CD8-positive, alpha-beta memory T cell (primary cell): Measurements from ENCODE around the gene SZRD1. TPM values are rescaled to one million over a fixed set of nuclear protein-coding genes. Genes with fewer than 3 reads are reported as not detected.

Source experiments
- CTCF ChIA-PET: fragments of 350-600 bp; sonication (Branson Sonifier 250); formaldehyde crosslinking; loops from one replicate; lab custom pipeline; 2021; ENCODE audit warnings: antibody characterized with exemption; lab: Charles Lee
- POLR2A ChIA-PET: fragments of 350-600 bp; sonication (Branson Sonifier 250); formaldehyde crosslinking; loops from one replicate; lab custom pipeline; 2021; ENCODE audit warnings: antibody characterized with exemption; lab: Charles Lee
- DNase-seq, 5 donors: peaks; one replicate each; pipeline versions ENCODE4 v3.0.0 to v3.0.0-alpha.2; 2020 to 2022; ENCODE audit warnings: mixed read lengths in 1 of 5
- H3K27ac ChIP-seq: one replicate; pipeline ENCODE4 v1.7.0; 2013; ENCODE audit warnings: low read depth, mild to moderate bottlenecking, low read length, moderate library complexity
- H3K27me3 ChIP-seq: 2 replicates; pipeline ENCODE4 v1.7.0; 2013; ENCODE audit warnings: low read length, mild to moderate bottlenecking; ENCODE audit not compliant: insufficient read depth, poor library complexity, severe bottlenecking
- H3K36me3 ChIP-seq: 2 replicates; pipeline ENCODE4 v1.7.0; 2013; ENCODE audit warnings: mild to moderate bottlenecking, low read length, moderate library complexity; ENCODE audit not compliant: insufficient read depth
- H3K4me1 ChIP-seq: 2 replicates; pipeline ENCODE4 v1.7.0; 2013; ENCODE audit warnings: mild to moderate bottlenecking, low read length, moderate library complexity; ENCODE audit not compliant: insufficient read depth
- H3K4me3 ChIP-seq: 2 replicates; pipeline ENCODE4 v1.7.0; 2013; ENCODE audit warnings: mild to moderate bottlenecking, low read length
- H3K9me3 ChIP-seq: 2 replicates; pipeline ENCODE4 v1.7.0; 2013; ENCODE audit warnings: mild to moderate bottlenecking, low read length
- H3K27ac Mint-ChIP-seq, 8 donors: one replicate each; pipeline ENCODE4 v1.8.0; 2020 to 2021; ENCODE audit warnings: mixed read lengths in 8 of 8, mild to moderate bottlenecking in 6 of 8, inconsistent platforms in 3 of 8, moderate library complexity in 3 of 8
- H3K27me3 Mint-ChIP-seq, 2 donors: one replicate each; pipeline ENCODE4 v1.8.0; 2020 to 2021; ENCODE audit warnings: mixed read lengths in 2 of 2, mild to moderate bottlenecking in 1 of 2, moderate library complexity in 1 of 2
- H3K36me3 Mint-ChIP-seq, 3 donors: one replicate each; pipeline ENCODE4 v1.8.0; 2020 to 2021; ENCODE audit warnings: mixed read lengths in 3 of 3, inconsistent platforms in 1 of 3, mild to moderate bottlenecking in 1 of 3
- H3K4me1 Mint-ChIP-seq, 3 donors: one replicate each; pipeline ENCODE4 v1.8.0; 2020 to 2021; ENCODE audit warnings: mixed read lengths in 3 of 3, inconsistent platforms in 1 of 3, mild to moderate bottlenecking in 1 of 3
- H3K4me3 Mint-ChIP-seq, 7 donors: one replicate each; pipeline ENCODE4 v1.8.0; 2020 to 2021; ENCODE audit warnings: mixed read lengths in 7 of 7, mild to moderate bottlenecking in 6 of 7, moderate library complexity in 4 of 7, inconsistent platforms in 2 of 7
- H3K9me3 Mint-ChIP-seq, 5 donors: one replicate each; pipeline ENCODE4 v1.8.0; 2020 to 2022; ENCODE audit warnings: mixed read lengths in 5 of 5, mild to moderate bottlenecking in 3 of 5, moderate library complexity in 2 of 5, inconsistent platforms in 1 of 5
- polyA plus RNA-seq: library from polyadenylated mRNA; unstranded; fragments of 300-500 nt; fragmentation: Illumina TruSeq; gene quantifications from one replicate; pipeline ENCODE4 v1.2.3, GENCODE V29; 2021
- total RNA-seq, 2 experiments: library from RNA; stranded (reverse); gene quantifications; one replicate each; pipeline ENCODE4 v1.2.3, GENCODE V29; 2021

SZRD1 gene
- total and polyA plus RNA-seq, 3 experiments from 2014 or later, result 49.2 to 216 (median 208) TPM

DNA sequence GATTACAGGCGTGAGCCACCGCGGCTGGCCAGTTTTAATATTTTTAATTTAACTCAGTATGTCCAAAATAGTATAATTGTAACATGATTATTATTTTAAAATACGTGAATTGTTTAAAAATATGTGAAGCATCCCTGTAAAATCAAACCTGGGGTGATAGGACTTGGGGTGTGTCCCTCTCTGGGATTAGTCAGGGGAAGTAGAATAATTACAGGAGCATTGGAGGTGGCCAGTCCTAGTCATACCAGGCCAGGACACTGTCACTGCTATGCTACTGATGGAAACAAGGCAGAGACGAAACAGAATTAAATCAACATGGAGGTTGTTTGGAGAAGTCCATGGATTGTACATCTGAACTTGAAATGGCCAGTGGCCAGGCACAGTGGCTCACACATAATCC, 16.8 kb downstream of the SZRD1 start:
- peaks cover 45% of the 10 kb centered on the region for H3K4me1 ChIP-seq
- peaks cover 0 to 31% (median 6%) of the 10 kb centered on the region in 3 donors for H3K36me3 Mint-ChIP-seq
- POLR2A ChIA-PET, result no interaction called here
- no peaks in the 10 kb centered on the region for H3K27me3 Mint-ChIP-seq
- no peaks in the 10 kb centered on the region for H3K27me3 ChIP-seq
- no peaks in the 10 kb centered on the region for H3K9me3 Mint-ChIP-seq
- peaks cover 13% of the 10 kb centered on the region for H3K36me3 ChIP-seq
- H3K4me3 ChIP-seq, result no peak overlapping the region
- H3K27ac Mint-ChIP-seq, result peak overlapping the region in 5 of 8 donors; percentile 1 to 76 (median 67)
- H3K27ac ChIP-seq, result no peak overlapping the region
- H3K9me3 ChIP-seq, result no peaks in the 10 kb centered on the region
- no peak for DNase-seq
- CTCF ChIA-PET, result no interaction called here
- peaks cover 58 to 74% (median 63%) of the 10 kb centered on the region in 3 donors for H3K4me1 Mint-ChIP-seq
- peak overlapping the region in 1 of 7 donors; percentile 38 for H3K4me3 Mint-ChIP-seq

DNA sequence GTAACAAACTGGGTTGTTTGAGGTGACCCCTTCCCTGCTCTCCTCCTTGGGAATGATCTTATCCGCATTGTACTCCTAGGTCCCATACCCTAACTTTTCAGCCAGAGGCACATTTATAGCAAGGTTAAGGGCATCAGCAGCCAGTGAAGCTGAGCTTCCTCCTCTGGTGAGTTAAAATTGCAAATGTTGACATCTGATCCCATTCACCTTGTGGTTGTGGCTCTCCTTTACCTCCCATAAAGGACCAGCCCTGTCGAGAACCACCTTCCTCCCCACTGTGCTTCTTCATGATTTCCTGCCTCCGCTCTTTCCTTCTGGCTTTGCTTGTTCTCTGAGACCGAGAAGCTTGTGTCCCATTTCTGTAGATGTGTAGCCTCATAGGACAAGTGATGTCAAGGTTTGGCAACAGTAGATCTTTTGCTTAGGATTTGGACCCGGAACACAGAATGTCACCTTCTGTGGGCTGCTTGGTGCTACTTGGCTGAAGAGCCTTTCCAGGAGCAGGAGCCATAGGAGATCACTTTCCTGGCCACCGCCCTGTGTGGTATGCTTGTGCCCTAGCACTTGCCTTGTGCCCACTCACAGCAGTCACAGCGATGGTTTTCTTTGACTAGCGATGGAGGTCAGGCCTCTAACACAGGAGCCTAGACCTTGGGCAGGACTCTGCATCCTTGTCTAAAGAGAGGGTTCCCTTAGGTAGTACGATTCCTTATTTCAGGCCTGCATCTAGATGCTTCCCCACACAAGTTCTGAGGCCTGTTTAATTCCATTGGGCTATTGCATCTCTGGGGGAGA, 18.8 kb downstream of the SZRD1 start:
- H3K27me3 ChIP-seq, result no peaks in the 10 kb centered on the region
- Mint-ChIP-seq H3K27ac (peak overlapping the region; percentile 48 to 86 (median 75)), H3K4me1 (peaks cover 59 to 76% (median 65%) of the 10 kb centered on the region in 3 donors), H3K4me3 (peak overlapping the region in 5 of 7 donors; percentile 41 to 89 (median 83)), H3K36me3 (peaks cover 0 to 28% (median 6%) of the 10 kb centered on the region in 3 donors), H3K9me3 (no peaks in the 10 kb centered on the region), H3K27me3 (no peaks in the 10 kb centered on the region)
- POLR2A ChIA-PET, result interaction anchor here (0.9 kb wide), 1 partner anchor 18 kb away, joined by 4 read pairs; no protein-coding TSS in a partner anchor
- DNase-seq, result no peak
- no peak overlapping the region for H3K4me3 ChIP-seq
- peaks cover 60% of the 10 kb centered on the region for H3K4me1 ChIP-seq
- H3K27ac ChIP-seq, result no peak overlapping the region
- no peaks in the 10 kb centered on the region for H3K9me3 ChIP-seq
- H3K36me3 ChIP-seq, result peaks cover 13% of the 10 kb centered on the region
- CTCF ChIA-PET, result no interaction called here

DNA sequence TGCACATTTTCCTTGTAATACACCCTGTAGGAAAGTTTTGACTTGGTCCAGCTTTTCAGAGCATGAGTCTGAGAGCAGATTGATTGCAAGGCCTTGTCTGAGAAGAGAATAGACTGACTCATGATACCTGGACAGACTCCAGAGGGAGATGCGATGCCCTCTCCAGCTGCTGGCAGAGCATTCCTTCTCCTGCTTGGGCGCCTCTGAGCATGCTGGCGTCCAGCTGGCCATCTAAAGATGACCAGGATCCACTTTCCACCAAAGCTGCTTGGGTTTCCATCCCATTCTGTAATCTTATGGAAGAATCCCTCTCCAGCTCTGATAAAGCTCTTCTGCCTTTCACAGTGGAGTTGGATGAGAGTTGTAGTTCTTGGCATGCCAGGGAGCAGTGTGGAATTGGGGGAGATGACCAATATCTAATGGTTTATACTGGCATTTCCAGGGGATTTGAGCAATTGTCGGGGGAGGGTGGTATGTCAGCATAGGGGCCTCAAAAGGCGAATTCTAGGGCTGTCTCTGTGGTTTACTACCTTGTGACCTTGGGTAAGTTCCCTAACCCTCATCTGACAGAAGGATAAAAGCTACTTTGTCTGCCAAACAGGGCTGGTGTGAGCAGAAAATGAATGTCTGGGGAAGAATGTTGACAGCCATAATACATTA, 19.5 kb downstream of the SZRD1 start:
- Mint-ChIP-seq H3K4me1 (peaks cover 67 to 83% (median 73%) of the 10 kb centered on the region in 3 donors), H3K4me3 (peak overlapping the region; percentile 5 to 91 (median 83)), H3K9me3 (no peaks in the 10 kb centered on the region), H3K27ac (peak overlapping the region in 7 of 8 donors; percentile 72 to 86 (median 75)), H3K27me3 (no peaks in the 10 kb centered on the region), H3K36me3 (peaks cover 0 to 34% (median 6%) of the 10 kb centered on the region in 3 donors)
- Histone ChIP-seq H3K4me1 (peaks cover 67% of the 10 kb centered on the region), H3K4me3 (peak overlapping the region; percentile 29), H3K27me3 (no peaks in the 10 kb centered on the region), H3K36me3 (peaks cover 13% of the 10 kb centered on the region), H3K27ac (no peak overlapping the region), H3K9me3 (no peaks in the 10 kb centered on the region)
- ChIA-PET POLR2A (interaction anchor here (0.9 kb wide), 1 partner anchor 19 kb away, joined by 4 read pairs; no protein-coding TSS in a partner anchor), CTCF (interaction anchor here (0.7 kb wide), 1 partner anchor 34 kb away, joined by 3 read pairs; the partner anchor contains the start of gene FBXO42)
- DNase-seq, result peak in 1 of 5 donors; percentile 17

DNA sequence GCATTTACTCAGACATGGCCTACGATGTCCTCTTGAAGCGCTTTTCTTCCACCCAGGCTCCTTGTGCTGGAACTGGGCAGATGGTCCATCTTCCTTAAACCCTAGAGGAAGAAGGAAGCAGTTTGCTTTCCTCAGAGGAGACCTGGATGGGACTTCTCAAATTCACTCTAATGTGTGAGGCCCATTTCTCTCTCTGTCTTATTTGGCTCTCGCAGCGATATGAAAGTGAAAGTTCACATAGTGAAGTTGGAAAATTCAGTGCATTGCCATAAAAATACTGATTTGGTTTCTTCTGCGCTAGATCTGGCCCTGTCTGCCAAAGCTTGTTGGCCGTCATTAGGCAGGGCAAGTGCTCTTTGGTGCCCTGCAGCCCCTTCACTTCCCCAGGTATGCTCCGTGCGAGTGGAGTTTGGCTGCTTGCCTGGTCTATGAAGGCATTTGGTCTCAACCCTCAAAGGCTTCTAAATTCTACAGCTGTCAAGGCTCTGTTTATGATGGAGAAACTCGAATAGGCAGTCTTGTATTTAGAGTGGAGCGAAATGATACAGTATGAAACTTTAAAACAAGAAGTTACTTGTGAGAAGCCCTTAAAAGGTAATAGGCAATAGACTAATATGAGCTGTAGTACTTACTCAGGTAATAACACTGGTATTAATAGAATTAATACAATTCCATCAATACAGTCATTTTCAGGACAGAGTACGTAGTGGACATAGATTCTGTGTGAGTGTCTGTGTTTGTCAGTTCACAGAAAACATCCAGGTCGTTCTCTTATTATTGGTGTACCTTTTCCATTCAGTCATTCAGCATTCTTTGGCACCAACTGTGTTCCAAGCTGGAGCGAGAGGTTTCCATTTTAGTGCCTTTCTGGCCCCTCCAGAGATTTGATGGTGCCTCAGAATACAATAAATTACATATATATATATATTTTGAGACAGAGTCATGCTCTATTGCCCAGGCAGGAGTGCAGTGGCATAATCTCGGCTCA, 20.5 kb downstream of the SZRD1 start:
- DNase-seq, result no peak
- Histone ChIP-seq H3K27ac (no peak overlapping the region), H3K27me3 (no peaks in the 10 kb centered on the region), H3K9me3 (no peaks in the 10 kb centered on the region), H3K36me3 (peaks cover 13% of the 10 kb centered on the region), H3K4me3 (peak overlapping the region; percentile 29), H3K4me1 (peaks cover 75% of the 10 kb centered on the region)
- CTCF ChIA-PET, result interaction anchor here (0.7 to 1.2 kb wide), 2 partner anchors 16 to 35 kb away, joined by 3 read pairs; partner anchors contain the start of gene FBXO42
- H3K4me3 Mint-ChIP-seq, result peak overlapping the region; percentile 3 to 91 (median 83)
- peak overlapping the region; percentile 72 to 96 (median 83) for H3K27ac Mint-ChIP-seq
- POLR2A ChIA-PET, result no interaction called here
- no peaks in the 10 kb centered on the region for H3K9me3 Mint-ChIP-seq
- H3K36me3 Mint-ChIP-seq, result peaks cover 0 to 40% (median 9%) of the 10 kb centered on the region in 3 donors
- H3K27me3 Mint-ChIP-seq, result no peaks in the 10 kb centered on the region
- peaks cover 70 to 87% (median 77%) of the 10 kb centered on the region in 3 donors for H3K4me1 Mint-ChIP-seq

DNA sequence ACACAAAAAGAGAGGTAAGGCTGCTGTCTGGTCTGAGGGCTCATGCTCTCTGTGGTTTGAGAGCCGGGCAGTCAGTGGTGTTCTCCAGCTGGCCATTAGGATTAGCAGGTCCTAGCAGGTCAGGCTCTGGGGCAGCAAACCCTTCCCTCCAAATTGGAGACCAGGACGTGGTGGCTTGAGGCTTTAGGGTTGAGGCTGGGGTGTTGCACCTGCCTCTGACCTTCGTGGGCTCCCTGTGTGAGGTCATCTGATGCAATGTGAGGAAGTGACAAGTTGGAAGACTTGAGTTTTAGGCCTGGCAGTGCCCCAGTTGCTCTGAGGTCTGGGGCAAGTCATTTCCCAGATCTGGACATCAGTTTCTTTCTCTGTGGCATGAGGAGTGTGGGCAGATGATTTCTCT, 24.4 kb downstream of the SZRD1 start:
- H3K9me3 ChIP-seq, result no peaks in the 10 kb centered on the region
- Mint-ChIP-seq H3K4me3 (peak overlapping the region in 2 of 7 donors; percentile 23 to 44), H3K27me3 (peaks cover 0 to 2% of the 10 kb centered on the region in 2 donors), H3K36me3 (peaks cover 0 to 63% (median 5%) of the 10 kb centered on the region in 3 donors), H3K4me1 (peaks cover 50 to 66% (median 55%) of the 10 kb centered on the region in 3 donors), H3K9me3 (no peaks in the 10 kb centered on the region), H3K27ac (peak overlapping the region in 7 of 8 donors; percentile 39 to 83 (median 69))
- CTCF ChIA-PET, result no interaction called here
- H3K4me1 ChIP-seq, result peaks cover 51% of the 10 kb centered on the region
- no peaks in the 10 kb centered on the region for H3K27me3 ChIP-seq
- H3K27ac ChIP-seq, result no peak overlapping the region
- H3K4me3 ChIP-seq, result no peak overlapping the region
- H3K36me3 ChIP-seq, result peaks cover 36% of the 10 kb centered on the region
- POLR2A ChIA-PET, result no interaction called here
- no peak for DNase-seq

DNA sequence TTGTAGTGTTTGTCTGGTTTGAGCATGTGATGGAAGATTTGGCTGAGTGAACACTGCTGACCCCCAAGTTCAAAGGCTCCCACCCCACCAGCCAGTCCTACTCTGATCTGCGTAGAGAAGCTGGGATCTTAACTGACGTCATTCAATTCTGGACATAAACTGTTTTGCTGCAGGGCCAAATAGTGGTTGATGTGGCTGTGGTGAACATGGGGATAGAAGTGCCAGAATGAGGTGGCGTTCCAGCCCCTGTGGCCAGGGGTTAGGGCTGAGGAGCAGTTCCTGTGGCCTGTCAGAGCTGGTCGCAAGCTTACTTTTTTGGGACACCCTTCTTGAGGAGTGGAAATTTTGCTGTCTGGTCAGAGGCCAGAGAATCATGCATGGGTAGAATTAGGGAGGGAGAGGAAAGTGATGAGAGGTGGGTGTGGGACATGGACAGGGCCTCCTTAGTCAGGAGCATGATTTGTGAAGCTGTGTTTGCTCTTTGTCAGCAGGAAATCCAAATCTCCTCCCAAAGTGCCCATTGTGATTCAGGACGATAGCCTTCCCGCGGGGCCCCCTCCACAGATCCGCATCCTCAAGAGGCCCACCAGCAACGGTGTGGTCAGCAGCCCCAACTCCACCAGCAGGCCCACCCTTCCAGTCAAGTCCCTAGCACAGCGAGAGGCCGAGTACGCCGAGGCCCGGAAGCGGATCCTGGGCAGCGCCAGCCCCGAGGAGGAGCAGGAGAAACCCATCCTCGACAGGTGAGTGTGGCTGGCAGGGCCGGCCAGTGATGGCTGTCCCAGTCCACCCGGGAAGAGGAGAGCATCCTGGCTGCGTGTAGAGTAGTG, 25.9 kb downstream of the SZRD1 start:
- Mint-ChIP-seq H3K36me3 (peaks cover 0 to 72% (median 5%) of the 10 kb centered on the region in 3 donors), H3K27ac (peak overlapping the region in 6 of 8 donors; percentile 12 to 77 (median 67)), H3K4me3 (no peak overlapping the region), H3K4me1 (peaks cover 37 to 52% (median 41%) of the 10 kb centered on the region in 3 donors), H3K9me3 (no peaks in the 10 kb centered on the region), H3K27me3 (peaks cover 0 to 2% of the 10 kb centered on the region in 2 donors)
- ChIA-PET POLR2A (no interaction called here), CTCF (no interaction called here)
- Histone ChIP-seq H3K9me3 (no peaks in the 10 kb centered on the region), H3K36me3 (peaks cover 39% of the 10 kb centered on the region), H3K27me3 (no peaks in the 10 kb centered on the region), H3K4me1 (peaks cover 36% of the 10 kb centered on the region), H3K4me3 (no peak overlapping the region), H3K27ac (no peak overlapping the region)
- DNase-seq, result no peak
